ENCODE measurements around the gene UACA. TPM values are rescaled to one million over a fixed set of nuclear protein-coding genes. Genes with fewer than 3 reads are reported as not detected.
A peak's percentile ranks its signal among the peaks of the same experiment; 100 is the strongest.

The UACA gene
- total RNA-seq, 4 donors from 2014 or later: 101 to 192 (median 127) TPM

DNA sequence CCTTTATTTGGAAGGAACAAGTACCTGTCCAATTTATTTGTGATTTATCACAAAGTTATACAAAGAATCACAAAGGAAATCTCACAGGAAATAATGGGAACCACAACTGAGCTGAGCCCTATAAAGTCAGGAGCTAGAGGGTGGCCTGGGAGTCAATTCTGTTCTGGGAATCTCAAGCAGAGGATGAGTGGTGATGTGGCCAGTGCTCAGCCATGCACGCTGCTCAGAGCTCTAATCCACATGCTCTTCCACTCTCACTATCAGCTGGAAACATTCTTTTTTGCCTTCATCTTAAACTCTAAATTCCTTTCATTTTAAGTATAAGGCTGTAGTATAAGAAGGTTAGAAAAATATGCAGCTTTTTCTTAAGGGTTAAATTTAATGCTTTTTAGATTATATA, 36.6 kb downstream of the UACA start:
- peak overlapping the region; percentile 24 to 88 (median 54) for H3K27ac ChIP-seq
- in situ Hi-C loops (cut with MboI; ENCODE audit: low sequenced_read_pairs in 4 of 4): loop anchor here in 1 of 4 donors (10.0 kb wide), 1 partner anchor 52 kb away; no protein-coding TSS in a partner anchor
- ATAC-seq: no peak

DNA sequence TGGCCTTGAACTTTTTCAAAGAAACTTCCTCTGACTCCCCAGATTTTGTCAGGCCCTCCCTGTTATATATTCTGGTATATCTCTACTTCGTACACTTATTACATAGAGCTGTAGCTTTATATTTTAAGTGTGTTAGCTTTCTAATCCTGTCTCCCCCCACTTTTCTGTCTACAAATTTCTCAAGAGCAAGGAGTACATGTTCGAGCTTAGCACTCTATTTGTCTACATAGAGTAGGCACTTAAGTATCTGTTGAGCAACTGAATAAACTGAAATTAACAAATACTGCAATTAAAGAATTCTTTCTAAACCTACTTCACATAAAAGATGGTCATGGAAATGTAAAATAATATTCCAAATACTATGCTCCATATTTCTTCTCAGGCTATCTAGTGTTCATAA, 39.4 kb downstream of the UACA start:
- intact Hi-C loops (cut with DNase I; ENCODE audit: low total_unique reads): loop anchor here (5.0 kb wide), 1 partner anchor 88 kb away; no protein-coding TSS in a partner anchor
- Histone ChIP-seq H3K9me3 (no peaks in the 10 kb centered on the region), H3K4me1 (peaks cover 52 to 68% of the 10 kb centered on the region in 2 donors), H3K4me3 (no peak overlapping the region), H3K36me3 (peaks cover 0 to 3% of the 10 kb centered on the region in 2 donors), H3K27ac (peak overlapping the region; percentile 61 to 88 (median 78)), H3K27me3 (no peaks in the 10 kb centered on the region)
- no peak for TF ChIP-seq POLR2A (IDR thresholded peaks at IDR 0.05)
- TF ChIP-seq, protein P1, sequence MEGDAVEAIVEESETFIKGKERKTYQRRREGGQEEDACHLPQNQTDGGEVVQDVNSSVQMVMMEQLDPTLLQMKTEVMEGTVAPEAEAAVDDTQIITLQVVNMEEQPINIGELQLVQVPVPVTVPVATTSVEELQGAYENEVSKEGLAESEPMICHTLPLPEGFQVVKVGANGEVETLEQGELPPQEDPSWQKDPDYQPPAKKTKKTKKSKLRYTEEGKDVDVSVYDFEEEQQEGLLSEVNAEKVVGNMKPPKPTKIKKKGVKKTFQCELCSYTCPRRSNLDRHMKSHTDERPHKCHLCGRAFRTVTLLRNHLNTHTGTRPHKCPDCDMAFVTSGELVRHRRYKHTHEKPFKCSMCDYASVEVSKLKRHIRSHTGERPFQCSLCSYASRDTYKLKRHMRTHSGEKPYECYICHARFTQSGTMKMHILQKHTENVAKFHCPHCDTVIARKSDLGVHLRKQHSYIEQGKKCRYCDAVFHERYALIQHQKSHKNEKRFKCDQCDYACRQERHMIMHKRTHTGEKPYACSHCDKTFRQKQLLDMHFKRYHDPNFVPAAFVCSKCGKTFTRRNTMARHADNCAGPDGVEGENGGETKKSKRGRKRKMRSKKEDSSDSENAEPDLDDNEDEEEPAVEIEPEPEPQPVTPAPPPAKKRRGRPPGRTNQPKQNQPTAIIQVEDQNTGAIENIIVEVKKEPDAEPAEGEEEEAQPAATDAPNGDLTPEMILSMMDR (IDR thresholded peaks at IDR 0.05 in 4 of 5, conservative IDR thresholded peaks at IDR 0.05 in 1 of 5): no peak
- DNase-seq (no peak), ATAC-seq (no peak)
- in situ Hi-C loops (cut with MboI; ENCODE audit: low sequenced_read_pairs in 4 of 4): loop anchor here in 1 of 4 donors (10.0 kb wide), 1 partner anchor 49 kb away; no protein-coding TSS in a partner anchor

More for the DNA sequence above, 36.6 kb downstream of the UACA start:
- peaks cover 0 to 3% of the 10 kb centered on the region in 2 donors for H3K36me3 ChIP-seq
- H3K4me3 ChIP-seq: no peak overlapping the region
- DNase-seq: no peak
- no peak for TF ChIP-seq POLR2A (IDR thresholded peaks at IDR 0.05)
- TF ChIP-seq, protein P1 (IDR thresholded peaks at IDR 0.05 in 4 of 5, conservative IDR thresholded peaks at IDR 0.05 in 1 of 5): no peak
- no peaks in the 10 kb centered on the region for H3K9me3 ChIP-seq
- H3K27me3 ChIP-seq: no peaks in the 10 kb centered on the region
- intact Hi-C loops (cut with DNase I; ENCODE audit: low total_unique reads): loop anchor here (5.0 kb wide), 1 partner anchor 36 kb away; the partner anchor contains the start of gene UACA
- peaks cover 39 to 48% of the 10 kb centered on the region in 2 donors for H3K4me1 ChIP-seq

DNA sequence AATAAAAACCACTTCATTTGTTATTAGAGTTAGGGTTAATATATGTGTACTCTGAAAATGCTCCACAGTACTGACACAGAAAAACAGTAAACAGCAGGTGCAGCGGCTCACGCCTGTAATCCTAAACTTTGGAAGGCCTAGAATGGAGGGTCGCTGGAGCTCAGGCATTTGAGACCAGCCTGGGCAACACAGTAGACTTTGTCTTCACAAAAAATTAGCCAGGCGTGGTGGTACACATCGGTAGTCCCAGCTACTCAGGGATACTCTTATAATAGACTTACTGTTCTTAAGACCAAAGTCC, 40.3 kb downstream of the UACA start:
- intact Hi-C loops (cut with DNase I; ENCODE audit: low total_unique reads): loop anchor here (5.0 kb wide), 1 partner anchor 89 kb away; no protein-coding TSS in a partner anchor
- Histone ChIP-seq H3K27me3 (no peaks in the 10 kb centered on the region), H3K36me3 (peaks cover 0 to 3% of the 10 kb centered on the region in 2 donors), H3K27ac (peak overlapping the region; percentile 61 to 88 (median 78)), H3K4me3 (no peak overlapping the region), H3K9me3 (no peaks in the 10 kb centered on the region), H3K4me1 (peaks cover 52 to 75% of the 10 kb centered on the region in 2 donors)
- TF ChIP-seq, protein P1 (IDR thresholded peaks at IDR 0.05 in 4 of 5, conservative IDR thresholded peaks at IDR 0.05 in 1 of 5): no peak
- no peak for TF ChIP-seq POLR2A (IDR thresholded peaks at IDR 0.05)
- DNase-seq (no peak), ATAC-seq (peak; percentile 26 to 62)
- in situ Hi-C loops (cut with MboI; ENCODE audit: low sequenced_read_pairs in 4 of 4): loop anchor here in 1 of 4 donors (10.0 kb wide), 1 partner anchor 48 kb away; no protein-coding TSS in a partner anchor

DNA sequence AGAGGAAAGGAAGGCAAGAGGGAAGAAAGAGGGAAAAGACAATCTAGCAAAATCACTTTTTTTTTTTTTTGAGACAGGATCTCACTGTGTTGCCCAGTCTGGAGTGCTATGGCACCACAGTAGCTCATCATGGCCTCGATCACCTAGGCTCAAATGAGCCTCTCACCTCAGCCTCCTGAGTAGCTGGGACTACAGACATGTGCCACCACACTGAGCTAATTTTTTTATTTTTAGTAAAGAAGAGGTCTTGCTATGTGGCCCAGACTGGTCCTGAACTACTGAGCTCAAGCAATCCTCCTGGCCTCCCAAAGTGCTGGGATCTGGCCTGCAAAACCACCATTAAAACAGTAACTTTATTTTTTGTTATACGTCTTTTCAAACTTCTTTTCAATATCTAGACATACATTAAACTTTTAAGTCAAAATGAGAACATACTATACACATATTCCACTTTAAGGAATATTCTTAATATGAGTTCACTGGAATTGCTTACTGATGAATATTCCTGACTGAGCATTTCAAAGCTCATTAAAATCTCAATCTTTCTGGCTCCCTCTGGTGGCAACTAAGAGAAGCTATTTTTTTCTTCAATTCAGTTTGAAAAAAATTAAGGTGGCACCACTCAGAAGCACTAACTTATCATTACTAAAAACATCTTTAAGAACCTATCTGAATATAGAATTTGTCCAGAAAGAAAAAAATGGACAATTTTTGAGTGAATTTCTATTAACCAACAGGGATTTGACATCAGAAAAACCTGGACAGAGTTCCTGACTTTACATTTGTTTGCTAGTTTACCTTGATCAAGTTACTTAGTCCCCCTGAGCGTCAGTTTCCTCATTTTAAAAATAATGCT, 40.9 kb downstream of the UACA start:
- DNase-seq (no peak), ATAC-seq (peak; percentile 41 to 48)
- Histone ChIP-seq H3K36me3 (peaks cover 0 to 3% of the 10 kb centered on the region in 2 donors), H3K4me1 (peaks cover 58 to 76% of the 10 kb centered on the region in 2 donors), H3K27me3 (no peaks in the 10 kb centered on the region), H3K4me3 (no peak overlapping the region), H3K9me3 (no peaks in the 10 kb centered on the region), H3K27ac (peak overlapping the region; percentile 61 to 88 (median 78))
- intact Hi-C loops (cut with DNase I; ENCODE audit: low total_unique reads): loop anchor here (1.0 to 5.0 kb wide), 2 partner anchors 42 to 90 kb away; no protein-coding TSS in a partner anchor
- in situ Hi-C loops (cut with MboI; ENCODE audit: low sequenced_read_pairs in 4 of 4): loop anchor here in 1 of 4 donors (10.0 kb wide), 1 partner anchor 48 kb away; no protein-coding TSS in a partner anchor
- TF ChIP-seq, protein P1 (IDR thresholded peaks at IDR 0.05 in 4 of 5, conservative IDR thresholded peaks at IDR 0.05 in 1 of 5): peak; percentile 63 to 93 (median 71)
- TF ChIP-seq POLR2A (IDR thresholded peaks at IDR 0.05): no peak
